Liver (tissue), 3 donors: ENCODE data around the gene OLR1.

Experiments
- CTCF ChIP-seq: fragments of 150-350 bp; IDR thresholded peaks from 2 replicates; pipeline ENCODE4 v1.5.1; 2017; ENCODE audit warnings: improper control_type of control experiment, low read depth, low read length; ENCODE audit not compliant: missing input control
- GABPA ChIP-seq, 2 donors: IDR thresholded peaks in 1 of 2; conservative IDR thresholded peaks in 1 of 2; 2 replicates each; pipeline ENCODE4 v1.6.1; 2016; ENCODE audit warnings: antibody characterized with exemption in 2 of 2, mild to moderate bottlenecking in 1 of 2, moderate library complexity in 1 of 2
- RAD21 ChIP-seq, 2 donors: IDR thresholded peaks; 2 replicates each; pipeline ENCODE4 v1.6.1; 2016; ENCODE audit warnings: antibody characterized with exemption in 2 of 2, mild to moderate bottlenecking in 2 of 2
- TAF1 ChIP-seq: conservative IDR thresholded peaks from 2 replicates; pipeline ENCODE4 v1.6.1; 2016; ENCODE audit warnings: antibody characterized with exemption, mild to moderate bottlenecking
- YY1 ChIP-seq: IDR thresholded peaks from 2 replicates; pipeline ENCODE4 v1.6.1; 2016; ENCODE audit warnings: antibody characterized with exemption, mild to moderate bottlenecking
- TF ChIP-seq, protein P1 (sequence below): IDR thresholded peaks from 2 replicates; pipeline ENCODE4 v1.6.1; 2016; ENCODE audit warnings: antibody characterized with exemption
- donor health status: healthy.
- donor health status: healthy.

GRCh38 chr12:10136637-10137205 is 35.2 kb downstream of the OLR1 start:
- TF ChIP-seq CTCF (no peak), RAD21 (IDR thresholded peaks at IDR 0.05) (no peak), TAF1 (no peak), GABPA (IDR thresholded peaks at IDR 0.05 in 1 of 2, conservative IDR thresholded peaks at IDR 0.05 in 1 of 2) (no peak), YY1 (no peak)
- TF ChIP-seq, protein P1, sequence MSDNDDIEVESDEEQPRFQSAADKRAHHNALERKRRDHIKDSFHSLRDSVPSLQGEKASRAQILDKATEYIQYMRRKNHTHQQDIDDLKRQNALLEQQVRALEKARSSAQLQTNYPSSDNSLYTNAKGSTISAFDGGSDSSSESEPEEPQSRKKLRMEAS = no peak
